GM12872 (cell line): ENCODE results near the gene CDON.

ENCODE experiments used
- TF ChIP-seq, protein P1 (sequence below): IDR thresholded peaks from 3 replicates; pipeline ENCODE4 v1.5.1; 2011; ENCODE audit warnings: low read depth, mild to moderate bottlenecking, low read length, moderate library complexity; ENCODE audit not compliant: insufficient read depth

Gene CDON

DNA sequence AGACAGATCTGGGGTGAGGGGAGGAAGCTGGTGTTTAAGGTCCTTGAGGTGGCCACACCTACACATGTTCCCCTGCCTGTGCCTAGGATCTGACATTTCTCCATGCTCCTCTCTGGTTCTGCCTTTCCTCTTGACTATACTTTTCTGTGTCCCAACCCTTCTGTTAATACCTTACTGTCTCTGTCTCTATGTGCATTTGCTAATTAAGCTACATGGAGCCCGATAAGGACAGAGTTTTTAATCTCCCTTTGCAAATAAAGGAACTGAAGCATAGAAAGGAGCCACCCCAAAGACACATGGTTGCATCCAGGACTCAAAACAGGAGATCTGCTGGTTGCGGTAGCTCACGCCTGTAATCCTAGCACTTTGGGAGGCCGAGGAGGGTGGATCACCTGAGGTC lies 33.1 kb upstream of the CDON start:
- TF ChIP-seq, protein P1, sequence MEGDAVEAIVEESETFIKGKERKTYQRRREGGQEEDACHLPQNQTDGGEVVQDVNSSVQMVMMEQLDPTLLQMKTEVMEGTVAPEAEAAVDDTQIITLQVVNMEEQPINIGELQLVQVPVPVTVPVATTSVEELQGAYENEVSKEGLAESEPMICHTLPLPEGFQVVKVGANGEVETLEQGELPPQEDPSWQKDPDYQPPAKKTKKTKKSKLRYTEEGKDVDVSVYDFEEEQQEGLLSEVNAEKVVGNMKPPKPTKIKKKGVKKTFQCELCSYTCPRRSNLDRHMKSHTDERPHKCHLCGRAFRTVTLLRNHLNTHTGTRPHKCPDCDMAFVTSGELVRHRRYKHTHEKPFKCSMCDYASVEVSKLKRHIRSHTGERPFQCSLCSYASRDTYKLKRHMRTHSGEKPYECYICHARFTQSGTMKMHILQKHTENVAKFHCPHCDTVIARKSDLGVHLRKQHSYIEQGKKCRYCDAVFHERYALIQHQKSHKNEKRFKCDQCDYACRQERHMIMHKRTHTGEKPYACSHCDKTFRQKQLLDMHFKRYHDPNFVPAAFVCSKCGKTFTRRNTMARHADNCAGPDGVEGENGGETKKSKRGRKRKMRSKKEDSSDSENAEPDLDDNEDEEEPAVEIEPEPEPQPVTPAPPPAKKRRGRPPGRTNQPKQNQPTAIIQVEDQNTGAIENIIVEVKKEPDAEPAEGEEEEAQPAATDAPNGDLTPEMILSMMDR, result no peak

DNA sequence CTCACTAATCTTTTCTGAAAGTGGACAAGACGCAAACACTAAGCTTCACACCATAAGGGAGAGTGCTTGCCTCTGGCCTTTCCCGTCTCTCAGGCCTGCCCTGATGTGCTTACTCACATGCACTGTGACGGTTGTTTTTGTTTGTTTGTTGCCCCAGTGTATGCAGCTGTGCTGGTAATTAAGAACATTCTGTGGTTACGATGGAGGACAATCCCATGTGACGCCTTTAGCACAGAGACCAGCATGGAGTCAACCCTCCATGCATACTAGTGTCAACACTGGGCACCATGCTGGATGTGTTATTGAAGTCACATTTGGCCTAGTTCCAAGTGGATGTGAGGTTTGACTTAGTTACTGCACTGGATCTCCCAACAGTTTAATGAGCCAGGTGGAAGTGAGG lies 27.8 kb upstream of the CDON start:
- TF ChIP-seq, protein P1, result no peak

DNA sequence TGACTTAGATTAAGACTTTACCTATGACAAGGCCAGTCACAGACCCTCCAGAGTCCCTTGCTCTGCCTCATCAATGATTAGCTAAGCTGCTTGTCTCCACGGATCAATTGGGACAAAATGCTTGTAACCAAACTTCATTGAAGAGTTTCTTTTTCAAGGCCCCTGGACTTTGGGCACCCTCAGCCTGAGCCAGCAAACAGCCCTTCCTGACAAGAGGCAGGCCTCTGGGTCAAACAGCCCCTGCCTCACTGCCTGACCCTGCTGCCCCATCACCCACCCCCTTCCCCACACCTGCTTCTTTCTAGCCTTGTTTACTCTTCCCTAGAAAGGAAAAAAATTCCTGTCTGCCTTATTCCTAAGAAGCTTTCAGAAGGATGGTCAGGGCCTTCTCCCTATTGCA lies 26.3 kb upstream of the CDON start:
- TF ChIP-seq, protein P1, result no peak

DNA sequence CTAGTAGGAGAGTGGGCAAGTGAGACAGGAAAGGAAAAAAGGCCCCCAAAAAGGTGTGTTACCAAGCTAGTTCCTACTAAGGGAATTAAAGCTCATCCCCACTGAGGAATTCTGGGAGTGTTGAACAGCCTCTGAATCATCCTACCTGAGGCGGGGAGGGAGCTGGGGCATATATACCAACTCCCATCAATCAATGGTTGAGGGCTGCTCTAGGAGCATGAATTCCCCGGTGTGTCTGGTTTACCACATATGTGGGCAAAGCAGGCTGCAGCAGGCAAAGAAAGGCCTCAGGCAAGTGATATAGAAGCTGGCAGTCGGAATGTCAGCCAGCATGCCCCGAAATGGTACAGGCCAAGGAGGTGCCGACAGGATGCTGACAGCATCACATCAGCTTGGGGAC lies 23.6 kb upstream of the CDON start:
- TF ChIP-seq, protein P1, result no peak

DNA sequence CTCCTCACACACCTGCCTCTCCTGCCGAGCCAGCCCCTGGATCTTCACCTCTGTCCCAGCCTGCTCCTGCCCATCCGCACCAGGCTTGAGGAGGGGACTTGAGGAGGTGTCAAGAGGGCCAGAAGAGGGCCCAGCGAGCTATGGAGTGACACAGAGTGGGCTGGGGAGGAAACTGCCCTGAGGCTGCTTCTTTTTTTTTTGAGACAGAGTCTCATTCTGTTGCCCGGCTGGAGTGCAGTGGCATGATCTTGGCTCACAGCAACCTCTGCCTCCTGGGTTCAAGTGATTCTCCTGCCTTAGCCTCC lies 21.9 kb upstream of the CDON start:
- TF ChIP-seq, protein P1, result no peak

DNA sequence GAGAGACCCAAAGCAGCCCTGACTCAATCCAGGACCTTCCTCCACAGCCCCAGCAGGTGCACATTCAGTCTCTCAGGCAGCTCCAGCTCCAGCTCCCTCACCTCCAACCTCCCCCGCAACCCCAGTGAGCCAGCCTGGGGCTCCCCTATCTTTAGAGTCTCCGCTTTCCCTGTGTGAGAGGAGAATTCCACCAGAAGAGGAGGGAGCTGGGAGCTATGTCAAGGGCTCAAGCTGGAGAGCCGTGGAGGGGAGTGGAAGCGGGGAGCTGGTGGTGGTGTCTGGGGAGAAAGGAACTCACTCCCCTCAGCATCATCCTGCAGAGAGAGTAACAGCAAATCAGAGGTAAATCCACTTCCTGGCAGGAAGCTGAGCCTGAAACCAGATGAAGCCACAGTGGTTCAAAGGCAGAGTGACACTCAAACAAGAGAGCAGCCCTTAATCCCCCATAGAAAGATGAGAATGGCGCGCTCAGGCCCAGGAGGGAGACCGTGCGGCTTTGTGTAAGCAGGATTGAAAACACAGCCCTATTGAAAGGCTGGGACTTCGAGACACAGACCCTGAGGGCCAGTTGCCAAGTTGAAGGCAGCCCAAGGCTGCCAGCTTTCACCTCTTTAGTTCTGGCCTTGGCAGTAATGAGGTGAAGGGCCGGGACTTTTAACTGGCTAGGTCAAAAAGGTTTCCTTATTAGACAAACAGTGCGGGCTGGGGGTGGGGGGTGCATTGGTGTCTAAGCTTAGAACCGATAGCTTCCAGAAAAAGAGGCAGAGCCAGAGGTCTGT lies 21.4 kb upstream of the CDON start:
- TF ChIP-seq, protein P1, result no peak

DNA sequence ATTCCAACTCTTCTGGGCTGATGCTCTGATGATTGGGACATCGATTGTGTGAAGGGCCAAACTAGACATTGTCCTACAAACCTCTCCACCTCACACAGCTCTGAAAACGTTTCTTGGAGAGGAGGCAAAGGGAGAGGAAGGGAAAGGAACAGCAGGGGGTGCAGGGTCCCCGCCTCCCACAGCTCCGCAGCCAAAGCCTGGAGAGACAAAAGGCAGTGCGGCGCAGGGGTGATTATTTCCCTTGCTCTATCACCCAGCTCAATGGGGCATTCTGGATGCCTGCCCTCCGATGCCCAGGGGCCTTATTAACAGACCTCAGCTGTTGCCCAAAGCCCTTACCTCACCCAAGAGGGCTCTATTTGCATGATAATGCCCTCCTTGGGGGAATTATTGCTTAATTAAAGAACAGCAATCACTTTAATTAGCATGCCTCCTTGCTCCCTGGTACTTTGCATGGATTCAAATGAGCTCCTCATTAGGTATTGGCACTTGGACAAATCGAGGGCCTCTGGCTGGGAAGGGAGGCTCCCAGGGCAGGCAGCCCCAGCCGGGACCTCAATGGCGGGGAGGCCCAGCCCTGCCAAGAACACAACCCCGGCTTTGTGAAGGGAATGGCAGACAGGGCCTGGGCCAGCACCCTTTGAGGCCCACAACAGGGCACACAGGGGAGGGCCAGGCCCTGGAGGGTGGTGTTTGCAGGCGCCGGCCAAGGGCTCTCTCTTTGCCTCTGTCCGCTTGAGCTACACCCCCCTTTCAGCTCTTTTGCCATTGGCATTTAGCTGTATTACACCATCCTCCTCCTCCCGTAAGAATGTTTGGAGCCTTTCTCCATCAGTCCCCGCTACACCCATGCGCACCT lies 19.8 kb upstream of the CDON start:
- TF ChIP-seq, protein P1, result no peak
